Measurements from ENCODE around the gene CCNJL. TPM values are rescaled to one million over a fixed set of nuclear protein-coding genes. Genes with fewer than 3 reads are reported as not detected.

Gene CCNJL
- total and polyA plus RNA-seq, 4 donors: 0.07 to 0.84 (median 0.63) TPM

GRCh38 chr5:160298189-160298588, 14.2 kb downstream of the CCNJL start (continued):
- no peak for TF ChIP-seq ZBTB33 (IDR thresholded peaks at IDR 0.05)

- H3K27ac ChIP-seq (ENCODE audit: low read depth in 1 of 2, low read length in 2 of 2): no peak overlapping the region
- no peaks in the 10 kb centered on the region for H3K36me3 ChIP-seq (ENCODE audit: control insufficient read depth in 4 of 4, insufficient read depth in 3 of 4, low read depth in 1 of 4, low read length in 3 of 4)
- 81% methylated on average over 5 of the region's 5 CpGs for WGBS
- TF ChIP-seq HNF4G (IDR thresholded peaks at IDR 0.05) (no peak), SP1 (IDR thresholded peaks at IDR 0.05) (no peak), EGR1 (IDR thresholded peaks at IDR 0.05; ENCODE audit: low read depth in 2 of 2) (no peak), YY1 (IDR thresholded peaks at IDR 0.05) (no peak), ZBTB33 (IDR thresholded peaks at IDR 0.05) (no peak), FOXA2 (IDR thresholded peaks at IDR 0.05) (no peak), NR2F2 (IDR thresholded peaks at IDR 0.05) (no peak), GABPA (IDR thresholded peaks at IDR 0.05 in 1 of 2, conservative IDR thresholded peaks at IDR 0.05 in 1 of 2) (no peak), TAF1 (conservative IDR thresholded peaks at IDR 0.05) (no peak), CTCF (IDR thresholded peaks at IDR 0.05; ENCODE audit: low read depth, low read length, missing input control) (no peak), MAX (IDR thresholded peaks at IDR 0.05) (no peak), RXRA (IDR thresholded peaks at IDR 0.05) (no peak), RAD21 (IDR thresholded peaks at IDR 0.05) (no peak), JUND (IDR thresholded peaks at IDR 0.05) (no peak), HNF4A (conservative IDR thresholded peaks at IDR 0.05) (no peak), REST (IDR thresholded peaks at IDR 0.05) (no peak)
- H3K9me3 ChIP-seq (ENCODE audit: control insufficient read depth in 4 of 4, low read length in 3 of 4): no peaks in the 10 kb centered on the region
- DNase-seq (ENCODE audit: low spot score): no peak
- no peak overlapping the region for H3K9ac ChIP-seq (ENCODE audit: low read depth in 1 of 2, low read length in 2 of 2)
- no peaks in the 10 kb centered on the region for H3K4me1 ChIP-seq (ENCODE audit: control insufficient read depth in 4 of 4, insufficient read depth in 4 of 4, low read length in 3 of 4)
- no peak overlapping the region for H3K4me3 ChIP-seq (ENCODE audit: low read depth in 1 of 3, low read length in 3 of 3)
- H3K27me3 ChIP-seq (ENCODE audit: control insufficient read depth in 4 of 4, insufficient read depth in 4 of 4, low read length in 3 of 4): no peaks in the 10 kb centered on the region
Observed at GRCh38 chr5:160297776-160298175, 14.6 kb downstream of the CCNJL start.

All from liver (tissue), 9 donors.